ENCODE results near the gene KNL1.

- TF ChIP-seq CTCF (IDR thresholded peaks at IDR 0.05) (no peak), ESRRA (IDR thresholded peaks at IDR 0.05; ENCODE audit: borderline replicate concordance, low read length) (no peak), PBX3 (IDR thresholded peaks at IDR 0.05) (no peak), POLR2A (IDR thresholded peaks at IDR 0.05; ENCODE audit: low read length) (no peak), RFX5 (IDR thresholded peaks at IDR 0.05) (no peak), RCOR1 (IDR thresholded peaks at IDR 0.05; ENCODE audit: low read depth, low read length) (no peak)
These were observed 1.2 kb downstream of the KNL1 start for GRCh38 chr15:40595219-40595618.

Data from A549 (cell line).